Caki2 (cell line): Measurements from ENCODE around the gene TMUB2. TPM values are rescaled to one million over a fixed set of nuclear protein-coding genes. Genes with fewer than 3 reads are reported as not detected.

Source experiments
- DNase-seq: peaks from one replicate; pipeline ENCODE4 v3.0.0-alpha.2; 2015; ENCODE audit warnings: low read depth
- in situ Hi-C: cut with HindIII; loops from 2 replicates; pipeline ENCODE4 v1.10.0; 2016; ENCODE audit warnings: low sequenced_read_pairs, low pct_unique_long_range_greater_than_20kb, mixed read lengths
- total RNA-seq: library from RNA; depleted of rRNA; stranded (reverse); fragments of >200 nt; shearing (Covaris generic); gene quantifications from 2 replicates; pipeline ENCODE4 v1.2.3, GENCODE V29; 2014; ENCODE audit warnings: low replicate concordance

The TMUB2 gene
- total RNA-seq, 1 experiment from 2014 or later = 66.0 TPM

GRCh38 chr17:44171931-44172455, 14.8 kb upstream of the TMUB2 start:
- in situ Hi-C loops = no loop called here
- no peak for DNase-seq

GRCh38 chr17:44174427-44174826, 12.3 kb upstream of the TMUB2 start:
- in situ Hi-C loops = no loop called here

GRCh38 chr17:44176257-44176656, 10.5 kb upstream of the TMUB2 start:
- in situ Hi-C loops = no loop called here

More at GRCh38 chr17:44174427-44174826, 12.3 kb upstream of the TMUB2 start:
- no peak for DNase-seq

GRCh38 chr17:44176671-44177501, 9.9 kb upstream of the TMUB2 start:
- in situ Hi-C loops = no loop called here
- no peak for DNase-seq

More at GRCh38 chr17:44176257-44176656, 10.5 kb upstream of the TMUB2 start:
- no peak for DNase-seq

GRCh38 chr17:44177640-44178039, 9.1 kb upstream of the TMUB2 start:
- DNase-seq = no peak
- in situ Hi-C loops = no loop called here

GRCh38 chr17:44178133-44178532, 8.6 kb upstream of the TMUB2 start:
- DNase-seq = no peak
- in situ Hi-C loops = no loop called here

- DNase-seq = no peak
- in situ Hi-C loops = no loop called here
Observed at GRCh38 chr17:44183024-44183423, 3.7 kb upstream of the TMUB2 start.

- no peak for DNase-seq
- in situ Hi-C loops = no loop called here
Observed at GRCh38 chr17:44184212-44184810, 2.5 kb upstream of the TMUB2 start.

GRCh38 chr17:44187131-44187899, 543 bp downstream of the TMUB2 start:
- DNase-seq = no peak
- in situ Hi-C loops = no loop called here

GRCh38 chr17:44188576-44189403, 2.0 kb downstream of the TMUB2 start:
- DNase-seq = no peak
- in situ Hi-C loops = no loop called here

GRCh38 chr17:44190481-44190880, 3.7 kb downstream of the TMUB2 start:
- in situ Hi-C loops = no loop called here
- no peak for DNase-seq

GRCh38 chr17:44191369-44191768, 4.6 kb downstream of the TMUB2 start:
- no peak for DNase-seq
- in situ Hi-C loops = no loop called here

GRCh38 chr17:44191941-44192496, 5.2 kb downstream of the TMUB2 start:
- in situ Hi-C loops = no loop called here
- DNase-seq = no peak

- in situ Hi-C loops = no loop called here
Observed at GRCh38 chr17:44192750-44193149, 6.0 kb downstream of the TMUB2 start.

GRCh38 chr17:44193326-44194084, 6.7 kb downstream of the TMUB2 start:
- no peak for DNase-seq
- in situ Hi-C loops = no loop called here

More at GRCh38 chr17:44192750-44193149, 6.0 kb downstream of the TMUB2 start:
- DNase-seq = no peak

GRCh38 chr17:44197107-44197506, 10.3 kb downstream of the TMUB2 start:
- no peak for DNase-seq
- in situ Hi-C loops = no loop called here
